ENCODE data around the gene BAZ1B. TPM values are rescaled to one million over a fixed set of nuclear protein-coding genes. Genes with fewer than 3 reads are reported as not detected.
"Not testable (repeated sequence)": the region's sequence is repeated elsewhere in the genome, so short reads cannot be mapped to it uniquely, and the experiment has no call there.

Gene BAZ1B
- total and polyA plus RNA-seq, 4 donors = 19.9 to 65.0 (median 32.9) TPM

DNA sequence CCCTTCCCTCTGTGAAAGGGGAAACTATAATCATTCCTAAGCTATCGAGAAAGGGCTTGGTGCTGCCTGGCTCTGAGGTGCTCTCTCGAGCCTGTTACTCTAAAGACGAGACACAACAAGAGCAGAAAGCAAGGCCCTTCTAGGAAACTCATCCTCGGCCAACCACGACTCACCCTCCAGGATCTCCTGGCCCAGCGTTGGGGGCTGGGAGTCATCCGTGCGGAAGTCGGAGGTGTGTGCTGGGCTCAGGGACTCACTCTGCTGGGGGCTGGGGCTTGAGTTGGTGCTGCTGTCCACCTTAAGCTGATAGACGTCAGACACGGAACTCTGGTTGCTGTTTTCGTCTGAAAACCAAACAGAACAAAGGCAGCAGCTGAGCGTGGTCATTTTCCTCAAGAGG, 17.6 kb upstream of the BAZ1B start:
- TF ChIP-seq CTCF (IDR thresholded peaks at IDR 0.05; ENCODE audit: control extremely low read depth, extremely low read depth) = no peak
- no peak for DNase-seq
- Histone ChIP-seq H3K27me3 (ENCODE audit: control insufficient read depth in 3 of 3, insufficient read depth in 3 of 3, low read length in 2 of 3) (no peaks in the 10 kb centered on the region), H3K27ac (ENCODE audit: low read depth in 1 of 2, low read length in 1 of 2) (no peak overlapping the region), H3K9ac (ENCODE audit: insufficient read depth in 1 of 2, low read length in 2 of 2) (no peak overlapping the region), H3K4me1 (ENCODE audit: control insufficient read depth in 5 of 5, insufficient read depth in 5 of 5, low read length in 5 of 5) (no peaks in the 10 kb centered on the region), H3K4me3 (no peak overlapping the region), H3K9me3 (ENCODE audit: control insufficient read depth in 4 of 4, insufficient read depth in 3 of 4, low read length in 3 of 4) (no peaks in the 10 kb centered on the region), H3K36me3 (ENCODE audit: control insufficient read depth in 4 of 4, insufficient read depth in 4 of 4, low read length in 4 of 4) (peaks cover 27 to 53% (median 32%) of the 10 kb centered on the region in 4 donors)
- ATAC-seq (ENCODE audit: insufficient read depth, low FRiP score) = no peak
- WGBS, 2 donors = 95 to 97% methylated on average over 13 of the region's 13 CpGs

DNA sequence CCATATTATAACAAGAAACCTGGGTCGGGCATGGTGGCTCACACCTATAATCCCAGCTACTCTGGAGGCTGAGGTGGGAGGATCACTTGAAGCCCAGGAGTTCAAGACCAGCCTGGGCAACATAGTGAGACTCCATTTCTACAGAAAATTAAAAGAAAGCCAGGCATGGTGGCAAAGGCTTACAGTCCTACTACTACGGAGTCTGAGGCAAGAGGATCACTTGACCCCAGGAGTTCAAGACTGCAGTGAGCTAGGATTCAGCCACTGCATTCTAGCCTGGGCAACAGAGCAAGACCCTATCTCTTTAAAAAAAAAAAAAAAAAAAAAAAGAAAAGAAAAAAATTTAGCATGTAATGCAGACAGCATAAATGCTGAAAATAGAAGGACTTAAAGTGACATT, 16.4 kb upstream of the BAZ1B start:
- H3K4me3 ChIP-seq; H3K4me1 ChIP-seq (ENCODE audit: control insufficient read depth in 5 of 5, insufficient read depth in 5 of 5, low read length in 5 of 5); H3K27me3 ChIP-seq (ENCODE audit: control insufficient read depth in 3 of 3, insufficient read depth in 3 of 3, low read length in 2 of 3); H3K27ac ChIP-seq (ENCODE audit: low read depth in 1 of 2, low read length in 1 of 2); H3K9me3 ChIP-seq (ENCODE audit: control insufficient read depth in 4 of 4, insufficient read depth in 3 of 4, low read length in 3 of 4); H3K9ac ChIP-seq (ENCODE audit: insufficient read depth in 1 of 2, low read length in 2 of 2); DNase-seq; ATAC-seq (ENCODE audit: insufficient read depth, low FRiP score): not testable (repeated sequence)
- H3K36me3 ChIP-seq (ENCODE audit: control insufficient read depth in 4 of 4, insufficient read depth in 4 of 4, low read length in 4 of 4) = peaks cover 27 to 49% (median 32%) of the 10 kb centered on the region in 4 donors
- 96 to 98% methylated on average over 2 of the region's 2 CpGs for WGBS, 2 donors

DNA sequence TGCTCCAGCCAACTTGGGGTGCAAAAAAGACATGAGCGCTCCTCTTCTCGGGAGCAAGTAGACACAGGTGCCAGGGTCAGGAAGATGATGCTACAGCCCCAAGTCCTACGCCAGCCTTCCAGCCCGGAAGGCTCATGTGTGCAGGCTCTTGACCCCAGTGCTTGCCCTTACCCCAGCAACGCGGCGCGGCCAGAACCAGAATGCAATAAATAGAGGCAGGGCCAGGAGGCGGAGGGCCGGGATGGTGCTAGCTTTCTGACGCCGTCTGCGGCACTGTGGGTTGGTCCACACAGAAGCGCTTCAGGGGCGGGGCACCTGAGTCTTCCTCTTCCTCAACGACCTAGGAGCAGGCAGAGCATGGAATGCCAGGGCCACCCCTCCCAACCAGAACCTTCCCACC, 15.0 kb upstream of the BAZ1B start:
- H3K9ac ChIP-seq (ENCODE audit: insufficient read depth in 1 of 2, low read length in 2 of 2) = no peak overlapping the region
- no peak for DNase-seq
- H3K36me3 ChIP-seq (ENCODE audit: control insufficient read depth in 4 of 4, insufficient read depth in 4 of 4, low read length in 4 of 4) = peaks cover 25 to 45% (median 27%) of the 10 kb centered on the region in 4 donors
- H3K4me1 ChIP-seq (ENCODE audit: control insufficient read depth in 5 of 5, insufficient read depth in 5 of 5, low read length in 5 of 5) = no peaks in the 10 kb centered on the region
- no peak for TF ChIP-seq CTCF (IDR thresholded peaks at IDR 0.05; ENCODE audit: control extremely low read depth, extremely low read depth)
- H3K4me3 ChIP-seq = no peak overlapping the region
- 93 to 95% methylated on average over 16 of the region's 16 CpGs for WGBS, 2 donors
- no peaks in the 10 kb centered on the region for H3K9me3 ChIP-seq (ENCODE audit: control insufficient read depth in 4 of 4, insufficient read depth in 3 of 4, low read length in 3 of 4)
- ATAC-seq (ENCODE audit: insufficient read depth, low FRiP score) = no peak
- no peak overlapping the region for H3K27ac ChIP-seq (ENCODE audit: low read depth in 1 of 2, low read length in 1 of 2)
- H3K27me3 ChIP-seq (ENCODE audit: control insufficient read depth in 3 of 3, insufficient read depth in 3 of 3, low read length in 2 of 3) = no peaks in the 10 kb centered on the region

DNA sequence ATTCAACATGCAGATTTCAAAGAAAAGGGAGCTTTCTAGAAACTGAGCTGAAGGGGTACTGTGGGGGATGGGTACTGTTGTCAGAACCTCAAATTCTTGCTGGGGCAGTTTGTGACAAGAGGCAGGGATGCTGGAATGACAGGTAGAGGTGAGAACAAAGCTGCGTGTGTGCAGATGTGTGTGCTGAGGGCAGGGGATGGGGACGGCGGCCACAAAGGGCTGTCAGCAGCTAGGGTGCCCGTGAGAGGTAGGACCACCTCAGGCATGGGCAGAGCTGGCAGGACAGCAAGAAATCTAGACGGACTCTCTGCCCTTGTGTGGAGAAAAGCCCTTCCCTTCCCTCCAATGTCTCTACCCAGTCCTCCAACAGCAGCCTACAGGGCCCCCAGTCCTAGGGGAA, 14.4 kb upstream of the BAZ1B start:
- Histone ChIP-seq H3K36me3 (ENCODE audit: control insufficient read depth in 4 of 4, insufficient read depth in 4 of 4, low read length in 4 of 4) (peaks cover 25 to 40% (median 27%) of the 10 kb centered on the region in 4 donors), H3K9me3 (ENCODE audit: control insufficient read depth in 4 of 4, insufficient read depth in 3 of 4, low read length in 3 of 4) (no peaks in the 10 kb centered on the region), H3K9ac (ENCODE audit: insufficient read depth in 1 of 2, low read length in 2 of 2) (no peak overlapping the region), H3K27me3 (ENCODE audit: control insufficient read depth in 3 of 3, insufficient read depth in 3 of 3, low read length in 2 of 3) (no peaks in the 10 kb centered on the region), H3K4me1 (ENCODE audit: control insufficient read depth in 5 of 5, insufficient read depth in 5 of 5, low read length in 5 of 5) (no peaks in the 10 kb centered on the region), H3K4me3 (no peak overlapping the region), H3K27ac (ENCODE audit: low read depth in 1 of 2, low read length in 1 of 2) (no peak overlapping the region)
- ATAC-seq (ENCODE audit: insufficient read depth, low FRiP score) = no peak
- DNase-seq = no peak
- TF ChIP-seq CTCF (IDR thresholded peaks at IDR 0.05; ENCODE audit: control extremely low read depth, extremely low read depth) = no peak
- 82 to 89% methylated on average over 5 of the region's 5 CpGs for WGBS, 2 donors

GRCh38 chr7:73535918-73536317, 13.8 kb upstream of the BAZ1B start:
- peaks cover 23 to 40% (median 27%) of the 10 kb centered on the region in 4 donors for H3K36me3 ChIP-seq (ENCODE audit: control insufficient read depth in 4 of 4, insufficient read depth in 4 of 4, low read length in 4 of 4)
- ATAC-seq (ENCODE audit: insufficient read depth, low FRiP score); H3K9me3 ChIP-seq (ENCODE audit: control insufficient read depth in 4 of 4, insufficient read depth in 3 of 4, low read length in 3 of 4); H3K27ac ChIP-seq (ENCODE audit: low read depth in 1 of 2, low read length in 1 of 2); H3K27me3 ChIP-seq (ENCODE audit: control insufficient read depth in 3 of 3, insufficient read depth in 3 of 3, low read length in 2 of 3); DNase-seq; H3K9ac ChIP-seq (ENCODE audit: insufficient read depth in 1 of 2, low read length in 2 of 2); H3K4me3 ChIP-seq; H3K4me1 ChIP-seq (ENCODE audit: control insufficient read depth in 5 of 5, insufficient read depth in 5 of 5, low read length in 5 of 5): not testable (repeated sequence)
- 95 to 98% methylated on average over 7 of the region's 7 CpGs for WGBS, 2 donors
